IMR-90 (cell line): ENCODE measurements around the gene FRYL. TPM values are rescaled to one million over a fixed set of nuclear protein-coding genes. Genes with fewer than 3 reads are reported as not detected.

Experiments used
- ATAC-seq: fragments of 200-7000 bp; cut with Tn5 transposase; 2 replicates; pipeline ENCODE4 v1.9.1; 2020; ENCODE audit warnings: low read depth, mild to moderate bottlenecking, moderate library complexity
- BruUV-seq: library from RNA; stranded (reverse); fragments of 400-500 nt; replicated peaks from 2 replicates; lab custom pipeline; 2021; lab: Mats Ljungman, UMichigan
- CTCF ChIA-PET: fragments of 300-600 bp; formaldehyde crosslinking; extraction: SDS; loops from one replicate; lab custom pipeline; 2021; ENCODE audit warnings: antibody characterized with exemption; lab: Yijun Ruan, JAX
- POLR2A ChIA-PET: fragments of 300-600 bp; sonication (Branson Sonifier 250); formaldehyde crosslinking; loops from one replicate; lab custom pipeline; 2022; ENCODE audit warnings: antibody characterized with exemption; ENCODE audit not compliant: unreplicated experiment; lab: Charles Lee
- DNase-seq: peaks from one replicate; pipeline ENCODE4 v3.0.0; 2013
- H2AFZ ChIP-seq: replicated peaks from 2 replicates; pipeline ENCODE3; 2013; ENCODE audit warnings: low read length, mild to moderate bottlenecking; ENCODE audit not compliant: poor library complexity
- H2AK5ac ChIP-seq: 2 replicates; pipeline ENCODE4 v1.6.1; 2013; ENCODE audit warnings: low read depth, low read length, inconsistent platforms
- H2AK9ac ChIP-seq: replicated peaks from 2 replicates; pipeline ENCODE3; 2013; ENCODE audit warnings: mild to moderate bottlenecking, low read depth, low read length, moderate library complexity; ENCODE audit not compliant: poor library complexity
- H2BK120ac ChIP-seq: 2 replicates; pipeline ENCODE4 v1.6.1; 2013; ENCODE audit warnings: low read depth, low read length, inconsistent platforms
- H2BK15ac ChIP-seq: 3 replicates; pipeline ENCODE4 v1.6.1; 2013; ENCODE audit warnings: low read depth, low read length, inconsistent platforms
- H2BK20ac ChIP-seq: 2 replicates; pipeline ENCODE4 v1.6.1; 2013; ENCODE audit warnings: low read depth, mild to moderate bottlenecking, inconsistent platforms, low read length, moderate library complexity
- H2BK5ac ChIP-seq: 2 replicates; pipeline ENCODE4 v1.6.1; 2013; ENCODE audit warnings: mild to moderate bottlenecking, low read depth, low read length, inconsistent platforms; ENCODE audit not compliant: poor library complexity, severe bottlenecking
- H3K14ac ChIP-seq: replicated peaks from 2 replicates; pipeline ENCODE4 v1.6.1; 2013; ENCODE audit warnings: low read depth, low read length, inconsistent platforms
- H3K18ac ChIP-seq: 2 replicates; pipeline ENCODE4 v1.6.1; 2013; ENCODE audit warnings: low read depth, low read length, control low read depth
- H3K23ac ChIP-seq: 2 replicates; pipeline ENCODE4 v1.6.1; 2013; ENCODE audit warnings: low read depth, low read length, inconsistent platforms
- H3K27ac ChIP-seq: 2 replicates; pipeline ENCODE4 v1.5.1; 2013; ENCODE audit warnings: mild to moderate bottlenecking, control low read depth, low read length; ENCODE audit not compliant: insufficient read depth
- H3K27me3 ChIP-seq: 2 replicates; pipeline ENCODE4 v1.6.1; 2013; ENCODE audit warnings: low read length; ENCODE audit not compliant: control insufficient read depth, insufficient read depth
- H3K36me3 ChIP-seq: 2 replicates; pipeline ENCODE4 v1.6.1; 2013; ENCODE audit warnings: low read length, mixed read lengths; ENCODE audit not compliant: control insufficient read depth, insufficient read depth
- H3K4ac ChIP-seq: 2 replicates; pipeline ENCODE4 v1.6.1; 2013; ENCODE audit warnings: low read depth, low read length, inconsistent platforms
- H3K4me1 ChIP-seq: 2 replicates; pipeline ENCODE4 v1.6.1; 2013; ENCODE audit warnings: low read length, mixed read lengths; ENCODE audit not compliant: control insufficient read depth, insufficient read depth
- H3K4me2 ChIP-seq: 2 replicates; pipeline ENCODE4 v1.6.1; 2013; ENCODE audit warnings: low read depth, mild to moderate bottlenecking, control low read depth, low read length, moderate library complexity
- H3K4me3 ChIP-seq: 2 replicates; pipeline ENCODE4 v1.5.1; 2013; ENCODE audit warnings: low read depth, mild to moderate bottlenecking, control low read depth, low read length, moderate library complexity; ENCODE audit not compliant: insufficient read depth
- H3K56ac ChIP-seq: 2 replicates; pipeline ENCODE4 v1.6.1; 2013; ENCODE audit warnings: low read length, inconsistent platforms; ENCODE audit not compliant: insufficient read depth; ENCODE audit errors: extremely low read depth
- H3K79me1 ChIP-seq, 2 experiments: 2 replicates each; pipeline ENCODE4 v1.6.1; 2013; ENCODE audit warnings: low read length in 2 of 2, inconsistent platforms in 1 of 2, low read depth in 1 of 2
- H3K9ac ChIP-seq: 2 replicates; pipeline ENCODE4 v1.6.1; 2013; ENCODE audit warnings: low read depth, low read length, control low read depth
- H3K9me1 ChIP-seq: 2 replicates; pipeline ENCODE4 v1.6.1; 2013; ENCODE audit warnings: low read length, inconsistent platforms; ENCODE audit not compliant: insufficient read depth
- H3K9me3 ChIP-seq: 2 replicates; pipeline ENCODE4 v1.6.1; 2013; ENCODE audit warnings: low read length; ENCODE audit not compliant: control insufficient read depth, insufficient read depth
- H4K20me1 ChIP-seq: 2 replicates; pipeline ENCODE4 v1.6.1; 2013; ENCODE audit warnings: low read length, inconsistent platforms; ENCODE audit not compliant: insufficient read depth
- H4K5ac ChIP-seq: 2 replicates; pipeline ENCODE4 v1.6.1; 2013; ENCODE audit warnings: mild to moderate bottlenecking, low read depth, low read length, control low read depth
- H4K8ac ChIP-seq, 2 experiments: 2 replicates each; pipeline ENCODE4 v1.6.1; 2013; ENCODE audit warnings: low read depth in 2 of 2, low read length in 2 of 2, control low read depth in 1 of 2, inconsistent platforms in 1 of 2
- H4K91ac ChIP-seq: 2 replicates; pipeline ENCODE4 v1.6.1; 2013; ENCODE audit warnings: low read depth, low read length, inconsistent platforms; ENCODE audit not compliant: insufficient read depth
- BHLHE40 ChIP-seq: fragments of 150-350 bp; IDR thresholded peaks from 2 replicates; pipeline ENCODE4 v1.6.1; 2016; ENCODE audit warnings: mild to moderate bottlenecking, low read depth, low read length
- CEBPB ChIP-seq: IDR thresholded peaks from 2 replicates; pipeline ENCODE4 v1.6.1; 2012; ENCODE audit warnings: low read depth, low read length, improper control_type of control experiment
- CHD1 ChIP-seq: IDR thresholded peaks from 2 replicates; pipeline ENCODE4 v1.6.1; 2012; ENCODE audit warnings: low read depth, low read length, improper control_type of control experiment
- CTCF ChIP-seq: conservative IDR thresholded peaks from 2 replicates; pipeline ENCODE4 v1.5.1; 2012; ENCODE audit warnings: mild to moderate bottlenecking, low read depth, low read length, improper control_type of control experiment
- ELK1 ChIP-seq: fragments of 150-350 bp; IDR thresholded peaks from 2 replicates; pipeline ENCODE4 v1.6.1; 2016; ENCODE audit warnings: low read depth, mild to moderate bottlenecking, low read length, moderate library complexity, borderline replicate concordance
- FOS ChIP-seq: fragments of 150-350 bp; IDR thresholded peaks from 2 replicates; pipeline ENCODE4 v1.6.1; 2016; ENCODE audit warnings: low read depth, low read length
- MAFK ChIP-seq: IDR thresholded peaks from 2 replicates; pipeline ENCODE4 v1.6.1; 2012; ENCODE audit warnings: low read depth, low read length, improper control_type of control experiment
- MAZ ChIP-seq: IDR thresholded peaks from 2 replicates; pipeline ENCODE4 v1.6.1; 2012; ENCODE audit warnings: low read depth, mild to moderate bottlenecking, low read length, improper control_type of control experiment, moderate library complexity, borderline replicate concordance
- MXI1 ChIP-seq: IDR thresholded peaks from 2 replicates; pipeline ENCODE4 v1.6.1; 2012; ENCODE audit warnings: low read depth, mild to moderate bottlenecking, low read length, moderate library complexity, borderline replicate concordance
- NFE2L2 ChIP-seq: fragments of 150-350 bp; IDR thresholded peaks from 2 replicates; pipeline ENCODE4 v1.6.1; 2016; ENCODE audit warnings: low read depth, mild to moderate bottlenecking, low read length
- POLR2A ChIP-seq: IDR thresholded peaks from 2 replicates; pipeline ENCODE4 v1.6.1; 2012; ENCODE audit warnings: mild to moderate bottlenecking, low read depth, low read length
- RAD21 ChIP-seq: IDR thresholded peaks from 2 replicates; pipeline ENCODE4 v1.6.1; 2012; ENCODE audit warnings: low read length, improper control_type of control experiment
- RCOR1 ChIP-seq: IDR thresholded peaks from 2 replicates; pipeline ENCODE4 v1.6.1; 2012; ENCODE audit warnings: mild to moderate bottlenecking, low read length, improper control_type of control experiment; ENCODE audit not compliant: insufficient replicate concordance
- RFX5 ChIP-seq: IDR thresholded peaks from 2 replicates; pipeline ENCODE4 v1.8.0; 2012; ENCODE audit warnings: low read depth, mild to moderate bottlenecking, low read length, moderate library complexity
- SMC3 ChIP-seq: fragments of 150-350 bp; IDR thresholded peaks from 2 replicates; pipeline ENCODE4 v1.6.1; 2016; ENCODE audit warnings: low read depth, mild to moderate bottlenecking, antibody characterized with exemption, low read length, moderate library complexity
- USF2 ChIP-seq: fragments of 150-350 bp; IDR thresholded peaks from 2 replicates; pipeline ENCODE4 v1.6.1; 2017; ENCODE audit warnings: mild to moderate bottlenecking, antibody characterized with exemption, low read length, low read depth
- WGBS, 2 experiments: methylation state at CpG; one replicate each; pipeline versions ENCODE4 v1.1.5 to v1.1.7; 2013; ENCODE audit warnings: missing lambda C conversion rate in 2 of 2; ENCODE audit not compliant: insufficient read length in 1 of 2; ENCODE audit errors: extremely low coverage in 2 of 2; 5-methylcytosine and 5-hydroxymethylcytosine counted together
- dilution Hi-C: fragments of 300-500 bp; cut with HindIII; formaldehyde crosslinking; loops from one replicate; pipeline ENCODE4 v1.14.3; 2018; ENCODE audit warnings: low sequenced_read_pairs; ENCODE audit not compliant: unreplicated experiment
- in situ Hi-C: fragments of 300-500 bp; cut with MboI; formaldehyde crosslinking; loops from 3 replicates; pipeline ENCODE4 v1.14.3; 2019; ENCODE audit warnings: low sequenced_read_pairs, inconsistent platforms, mixed read lengths
- intact Hi-C: fragments of 100-400 bp; cut with micrococcal nuclease; formaldehyde crosslinking; loops from 2 replicates; pipeline ENCODE4 v1.10.0; 2022
- polyA plus RNA-seq, 3 experiments: library from polyadenylated mRNA; depleted of rRNA; stranded (reverse); fragments of >200 nt; gene quantifications; 2 replicates each; pipeline ENCODE4 v1.2.3, GENCODE V29; 2012; ENCODE audit warnings: low replicate concordance in 1 of 3
- total RNA-seq: library from RNA; depleted of rRNA; stranded (reverse); fragments of >200 nt; gene quantifications from 2 replicates; pipeline ENCODE4 v1.2.3, GENCODE V29; 2012

The FRYL gene
- total and polyA plus RNA-seq, 2 of the 4 experiments (the other 2 are of a cell fraction): 9.9 to 77.4 TPM

GRCh38 chr4:48753159-48753558 lies 26.9 kb downstream of the FRYL start:
- H3K9ac ChIP-seq: no peak overlapping the region
- ChIA-PET POLR2A (no interaction called here), CTCF (no interaction called here)
- no peak overlapping the region for H3K4me3 ChIP-seq
- ATAC-seq: no peak
- no CpG with 5 or more reads among the region's 1 CpG for WGBS, 2 experiments
- no peak overlapping the region for H2AK5ac ChIP-seq
- no peak overlapping the region for H4K8ac ChIP-seq
- intact Hi-C loops: no loop called here
- H2BK5ac ChIP-seq: no peak overlapping the region
- BruUV-seq: no TSS peak
- H2AK9ac ChIP-seq: no peak overlapping the region
- no peak overlapping the region for H2BK120ac ChIP-seq
- H2BK15ac ChIP-seq: no peak overlapping the region
- no peak overlapping the region for H3K4me2 ChIP-seq
- peaks cover 8% of the 10 kb centered on the region; the same call in 1 of the 2 replicates for H3K9me1 ChIP-seq
- no peaks in the 10 kb centered on the region for H3K4me1 ChIP-seq
- no peaks in the 10 kb centered on the region for H3K9me3 ChIP-seq
- no peak for DNase-seq
- no peak overlapping the region for H3K23ac ChIP-seq
- no peak overlapping the region for H4K5ac ChIP-seq
- no peaks in the 10 kb centered on the region for H3K27me3 ChIP-seq
- no peak overlapping the region for H4K91ac ChIP-seq
- dilution Hi-C loops: no loop called here
- H3K18ac ChIP-seq: no peak overlapping the region
- peaks cover 40% of the 10 kb centered on the region for H4K20me1 ChIP-seq
- no peak overlapping the region for H2BK20ac ChIP-seq
- H3K4ac ChIP-seq: no peak overlapping the region
- no peak overlapping the region for H3K27ac ChIP-seq
- H3K79me1 ChIP-seq: peaks cover 28 to 63% of the 10 kb centered on the region in 2 experiments
- no peaks in the 10 kb centered on the region for H3K36me3 ChIP-seq
- no peak overlapping the region for H2AFZ ChIP-seq
- H3K56ac ChIP-seq: no peak overlapping the region
- H3K14ac ChIP-seq: no peak overlapping the region
- TF ChIP-seq MXI1 (no peak), MAFK (no peak), POLR2A (no peak), FOS (no peak), RFX5 (no peak), USF2 (no peak), RCOR1 (no peak), CHD1 (no peak), BHLHE40 (no peak), CEBPB (no peak), MAZ (no peak), NFE2L2 (no peak), ELK1 (no peak), SMC3 (no peak), CTCF (no peak), RAD21 (no peak)
- in situ Hi-C loops: no loop called here
